ENCODE measurements around the gene YEATS2.

Gene YEATS2

GRCh38 chr3:183801601-183802000 is 104.0 kb downstream of the YEATS2 start:
- H3K9me3 ChIP-seq (ENCODE audit: insufficient read depth, low read depth, low read length): no peaks in the 10 kb centered on the region
- WGBS (ENCODE audit: extremely low coverage, insufficient coverage, insufficient read length): no CpG with 5 or more reads among the region's 5 CpGs

GRCh38 chr3:183802989-183803388 is 105.4 kb downstream of the YEATS2 start:
- Histone ChIP-seq H3K9ac (ENCODE audit: low read length) (no peak overlapping the region), H3K79me2 (ENCODE audit: control insufficient read depth, insufficient read depth, low read length, poor library complexity) (no peaks in the 10 kb centered on the region), H4K91ac (ENCODE audit: low read depth, low read length) (no peak overlapping the region), H2BK12ac (ENCODE audit: low read length) (no peak overlapping the region), H3K4me3 (ENCODE audit: low read depth, low read length) (no peak overlapping the region), H2BK5ac (ENCODE audit: low read depth, low read length, poor library complexity) (no peak overlapping the region), H3K27me3 (ENCODE audit: insufficient read depth, low read length) (no peaks in the 10 kb centered on the region), H2AFZ (ENCODE audit: insufficient read depth, low read length, poor library complexity) (no peak overlapping the region), H3K23ac (ENCODE audit: low read length) (no peak overlapping the region), H3K4me2 (ENCODE audit: low read length) (no peak overlapping the region), H4K8ac (ENCODE audit: low read depth, low read length) (no peak overlapping the region), H3K4ac (ENCODE audit: low read depth, low read length) (no peak overlapping the region), H3K18ac (ENCODE audit: low read length) (no peak overlapping the region), H3K4me1 (ENCODE audit: control insufficient read depth in 1 of 2, insufficient read depth in 2 of 2, low read length in 2 of 2) (no peaks in the 10 kb centered on the region), H4K12ac (ENCODE audit: low read depth, low read length) (no peak overlapping the region), H2BK120ac (ENCODE audit: insufficient read depth, low read length, poor library complexity) (no peak overlapping the region), H3K14ac (ENCODE audit: low read length) (no peak overlapping the region), H3K79me1 (ENCODE audit: low read length) (no peaks in the 10 kb centered on the region), H3K27ac (ENCODE audit: low read depth, low read length) (no peak overlapping the region), H2AK5ac (ENCODE audit: low read length) (no peak overlapping the region), H3K9me3 (ENCODE audit: insufficient read depth, low read depth, low read length) (no peaks in the 10 kb centered on the region), H3K36me3 (ENCODE audit: control insufficient read depth in 1 of 2, insufficient read depth in 2 of 2, low read length in 2 of 2) (peaks cover 60 to 70% of the 10 kb centered on the region in 2 experiments)
- no CpG with 5 or more reads among the region's 6 CpGs for WGBS (ENCODE audit: extremely low coverage, insufficient coverage, insufficient read length)
- DNase-seq: no peak

More at GRCh38 chr3:183801601-183802000, 104.0 kb downstream of the YEATS2 start:
- H3K4me2 ChIP-seq (ENCODE audit: low read length): no peak overlapping the region
- no peaks in the 10 kb centered on the region for H3K27me3 ChIP-seq (ENCODE audit: insufficient read depth, low read length)
- H3K23ac ChIP-seq (ENCODE audit: low read length): no peak overlapping the region
- no peak overlapping the region for H3K18ac ChIP-seq (ENCODE audit: low read length)
- no peak overlapping the region for H2AFZ ChIP-seq (ENCODE audit: insufficient read depth, low read length, poor library complexity)
- H3K79me2 ChIP-seq (ENCODE audit: control insufficient read depth, insufficient read depth, low read length, poor library complexity): no peaks in the 10 kb centered on the region
- H4K91ac ChIP-seq (ENCODE audit: low read depth, low read length): no peak overlapping the region
- H2BK12ac ChIP-seq (ENCODE audit: low read length): no peak overlapping the region
- H3K4me3 ChIP-seq (ENCODE audit: low read depth, low read length): no peak overlapping the region
- H3K27ac ChIP-seq (ENCODE audit: low read depth, low read length): no peak overlapping the region
- H3K4ac ChIP-seq (ENCODE audit: low read depth, low read length): no peak overlapping the region
- H4K12ac ChIP-seq (ENCODE audit: low read depth, low read length): no peak overlapping the region
- no peak overlapping the region for H2AK5ac ChIP-seq (ENCODE audit: low read length)
- no peak overlapping the region for H3K14ac ChIP-seq (ENCODE audit: low read length)
- H2BK5ac ChIP-seq (ENCODE audit: low read depth, low read length, poor library complexity): no peak overlapping the region
- no peaks in the 10 kb centered on the region for H3K79me1 ChIP-seq (ENCODE audit: low read length)
- no peak overlapping the region for H3K9ac ChIP-seq (ENCODE audit: low read length)
- peaks cover 53 to 65% of the 10 kb centered on the region in 2 experiments for H3K36me3 ChIP-seq (ENCODE audit: control insufficient read depth in 1 of 2, insufficient read depth in 2 of 2, low read length in 2 of 2)
- no peak for DNase-seq
- H2BK120ac ChIP-seq (ENCODE audit: insufficient read depth, low read length, poor library complexity): no peak overlapping the region
- H4K8ac ChIP-seq (ENCODE audit: low read depth, low read length): no peak overlapping the region
- H3K4me1 ChIP-seq (ENCODE audit: control insufficient read depth in 1 of 2, insufficient read depth in 2 of 2, low read length in 2 of 2): no peaks in the 10 kb centered on the region

GRCh38 chr3:183807209-183807728 is 109.7 kb downstream of the YEATS2 start:
- Histone ChIP-seq H2BK5ac (ENCODE audit: low read depth, low read length, poor library complexity) (no peak overlapping the region), H3K14ac (ENCODE audit: low read length) (no peak overlapping the region), H3K27me3 (ENCODE audit: insufficient read depth, low read length) (no peaks in the 10 kb centered on the region), H3K9me3 (ENCODE audit: insufficient read depth, low read depth, low read length) (peaks cover 1% of the 10 kb centered on the region), H2AFZ (ENCODE audit: insufficient read depth, low read length, poor library complexity) (no peak overlapping the region), H3K79me2 (ENCODE audit: control insufficient read depth, insufficient read depth, low read length, poor library complexity) (no peaks in the 10 kb centered on the region), H3K23ac (ENCODE audit: low read length) (no peak overlapping the region), H3K18ac (ENCODE audit: low read length) (no peak overlapping the region), H3K36me3 (ENCODE audit: control insufficient read depth in 1 of 2, insufficient read depth in 2 of 2, low read length in 2 of 2) (peaks cover 64 to 81% of the 10 kb centered on the region in 2 experiments), H2BK120ac (ENCODE audit: insufficient read depth, low read length, poor library complexity) (no peak overlapping the region), H3K4ac (ENCODE audit: low read depth, low read length) (no peak overlapping the region), H3K4me1 (ENCODE audit: control insufficient read depth in 1 of 2, insufficient read depth in 2 of 2, low read length in 2 of 2) (no peaks in the 10 kb centered on the region), H4K91ac (ENCODE audit: low read depth, low read length) (no peak overlapping the region), H3K4me2 (ENCODE audit: low read length) (no peak overlapping the region), H2AK5ac (ENCODE audit: low read length) (no peak overlapping the region), H3K4me3 (ENCODE audit: low read depth, low read length) (no peak overlapping the region), H4K12ac (ENCODE audit: low read depth, low read length) (no peak overlapping the region), H3K79me1 (ENCODE audit: low read length) (no peaks in the 10 kb centered on the region), H3K27ac (ENCODE audit: low read depth, low read length) (no peak overlapping the region), H4K8ac (ENCODE audit: low read depth, low read length) (no peak overlapping the region), H3K9ac (ENCODE audit: low read length) (no peak overlapping the region), H2BK12ac (ENCODE audit: low read length) (no peak overlapping the region)
- no CpG with 5 or more reads among the region's 12 CpGs for WGBS (ENCODE audit: extremely low coverage, insufficient coverage, insufficient read length)
- DNase-seq: no peak

GRCh38 chr3:183807881-183808280 is 110.3 kb downstream of the YEATS2 start:
- Histone ChIP-seq H3K4me2 (ENCODE audit: low read length) (no peak overlapping the region), H3K23ac (ENCODE audit: low read length) (no peak overlapping the region), H3K79me1 (ENCODE audit: low read length) (no peaks in the 10 kb centered on the region), H4K91ac (ENCODE audit: low read depth, low read length) (no peak overlapping the region), H3K4ac (ENCODE audit: low read depth, low read length) (no peak overlapping the region), H3K4me3 (ENCODE audit: low read depth, low read length) (no peak overlapping the region), H2BK12ac (ENCODE audit: low read length) (no peak overlapping the region), H3K27me3 (ENCODE audit: insufficient read depth, low read length) (no peaks in the 10 kb centered on the region), H2AFZ (ENCODE audit: insufficient read depth, low read length, poor library complexity) (no peak overlapping the region), H3K27ac (ENCODE audit: low read depth, low read length) (no peak overlapping the region), H4K8ac (ENCODE audit: low read depth, low read length) (no peak overlapping the region), H3K9me3 (ENCODE audit: insufficient read depth, low read depth, low read length) (peaks cover 1% of the 10 kb centered on the region), H3K14ac (ENCODE audit: low read length) (no peak overlapping the region), H3K36me3 (ENCODE audit: control insufficient read depth in 1 of 2, insufficient read depth in 2 of 2, low read length in 2 of 2) (peaks cover 59 to 80% of the 10 kb centered on the region in 2 experiments), H4K12ac (ENCODE audit: low read depth, low read length) (no peak overlapping the region), H3K4me1 (ENCODE audit: control insufficient read depth in 1 of 2, insufficient read depth in 2 of 2, low read length in 2 of 2) (no peaks in the 10 kb centered on the region), H3K79me2 (ENCODE audit: control insufficient read depth, insufficient read depth, low read length, poor library complexity) (no peaks in the 10 kb centered on the region), H2BK120ac (ENCODE audit: insufficient read depth, low read length, poor library complexity) (no peak overlapping the region), H3K9ac (ENCODE audit: low read length) (no peak overlapping the region), H3K18ac (ENCODE audit: low read length) (no peak overlapping the region), H2AK5ac (ENCODE audit: low read length) (no peak overlapping the region), H2BK5ac (ENCODE audit: low read depth, low read length, poor library complexity) (no peak overlapping the region)
- WGBS (ENCODE audit: extremely low coverage, insufficient coverage, insufficient read length): no CpG with 5 or more reads among the region's 12 CpGs
- DNase-seq: no peak
